GM23248 (cell line): ENCODE measurements around the gene SYDE2. TPM values are rescaled to one million over a fixed set of nuclear protein-coding genes. Genes with fewer than 3 reads are reported as not detected.
A peak's percentile ranks its signal among the peaks of the same experiment; 100 is the strongest.
"Not testable (repeated sequence)": the region's sequence is repeated elsewhere in the genome, so short reads cannot be mapped to it uniquely, and the experiment has no call there.

Source experiments
- DNase-seq: peaks from one replicate; pipeline ENCODE4 v3.0.0-alpha.2; 2015
- H2AFZ ChIP-seq: fragments of 200-600 bp; sonication (generic); 2 replicates; pipeline ENCODE4 v1.6.1; 2016; ENCODE audit warnings: antibody characterized with exemption
- H3F3A ChIP-seq: fragments of 200-600 bp; sonication (generic); 2 replicates; pipeline ENCODE4 v1.6.1; 2016; ENCODE audit warnings: mild to moderate bottlenecking, antibody characterized with exemption, mixed run types; ENCODE audit not compliant: insufficient read depth
- H3K27ac ChIP-seq: fragments of 200-600 bp; sonication (generic); 2 replicates; pipeline ENCODE4 v1.5.1; 2016; ENCODE audit warnings: mild to moderate bottlenecking
- H3K27me3 ChIP-seq: fragments of 200-600 bp; sonication (generic); replicated peaks from 2 replicates; pipeline ENCODE4 v1.6.1; 2016; ENCODE audit warnings: mild to moderate bottlenecking; ENCODE audit not compliant: insufficient read depth
- H3K36me3 ChIP-seq: fragments of 200-600 bp; sonication (generic); 2 replicates; pipeline ENCODE4 v1.6.1; 2016; ENCODE audit warnings: low read depth, mild to moderate bottlenecking
- H3K4me1 ChIP-seq: fragments of 200-600 bp; sonication (generic); 2 replicates; pipeline ENCODE4 v1.6.1; 2016; ENCODE audit warnings: mild to moderate bottlenecking; ENCODE audit not compliant: insufficient read depth
- H3K4me2 ChIP-seq: fragments of 200-600 bp; sonication (generic); one replicate; pipeline ENCODE4 v1.6.1; 2016; ENCODE audit warnings: mild to moderate bottlenecking; ENCODE audit not compliant: unreplicated experiment
- H3K4me3 ChIP-seq: fragments of 200-600 bp; sonication (generic); 2 replicates; pipeline ENCODE4 v1.5.1; 2016; ENCODE audit warnings: mild to moderate bottlenecking
- H3K79me2 ChIP-seq: fragments of 200-600 bp; sonication (generic); 2 replicates; pipeline ENCODE4 v1.6.1; 2016; ENCODE audit warnings: mild to moderate bottlenecking; ENCODE audit not compliant: insufficient read depth
- H3K9ac ChIP-seq: fragments of 200-600 bp; sonication (generic); 2 replicates; pipeline ENCODE4 v1.6.1; 2016; ENCODE audit warnings: mild to moderate bottlenecking
- H3K9me2 ChIP-seq: fragments of 200-600 bp; sonication (generic); 2 replicates; pipeline ENCODE4 v1.6.1; 2016; ENCODE audit warnings: mixed run types, mild to moderate bottlenecking, moderate library complexity; ENCODE audit not compliant: insufficient read depth
- H3K9me3 ChIP-seq: fragments of 200-600 bp; sonication (generic); one replicate; pipeline ENCODE4 v1.6.1; 2017; ENCODE audit warnings: low read depth
- H4K20me1 ChIP-seq: fragments of 200-600 bp; sonication (generic); 2 replicates; pipeline ENCODE4 v1.6.0; 2016; ENCODE audit not compliant: insufficient read depth
- EZH2 ChIP-seq: fragments of 200-600 bp; sonication (generic); IDR thresholded peaks from 2 replicates; pipeline ENCODE4 v1.6.1; 2018; ENCODE audit warnings: antibody characterized with exemption, mild to moderate bottlenecking; ENCODE audit not compliant: insufficient read depth, poor library complexity, severe bottlenecking
- EZH2phosphoT487 ChIP-seq: fragments of 200-600 bp; sonication (generic); IDR thresholded peaks from 2 replicates; pipeline ENCODE4 v1.6.1; 2018; ENCODE audit warnings: antibody characterized with exemption, moderate library complexity, mild to moderate bottlenecking, low read depth; ENCODE audit not compliant: insufficient read depth
- WGBS, 2 experiments: methylation state at CpG; one replicate each; pipeline ENCODE4 v1.1.6; 2015 to 2017; ENCODE audit warnings: low lambda C conversion rate in 2 of 2, low coverage in 1 of 2; ENCODE audit errors: missing lambda C conversion rate in 2 of 2; 5-methylcytosine and 5-hydroxymethylcytosine counted together
- in situ Hi-C: fragments of 300-500 bp; cut with MboI; formaldehyde crosslinking; loops from 2 replicates; pipeline ENCODE4 v1.15.0; 2020
- polyA plus RNA-seq: library from polyadenylated mRNA; unstranded; fragments of >200 nt; fragmentation: Nextera tagmentation; extraction: Ambion mirVana; gene quantifications from 2 replicates; pipeline ENCODE4 v1.2.1, GENCODE V29; 2016
- total RNA-seq: library from RNA; depleted of rRNA; stranded (reverse); fragments of >200 nt; shearing (Covaris generic); gene quantifications from 2 replicates; pipeline ENCODE4 v1.2.3, GENCODE V29; 2014

Gene SYDE2
- total and polyA plus RNA-seq, 2 experiments from 2014 or later = 1.4 to 6.7 TPM

GRCh38 chr1:85149805-85150204 is 51.0 kb downstream of the SYDE2 start:
- H3K9me3 ChIP-seq = no peaks in the 10 kb centered on the region
- no peaks in the 10 kb centered on the region for H3K27me3 ChIP-seq
- H3K4me1 ChIP-seq = peaks cover 47% of the 10 kb centered on the region
- H3K36me3 ChIP-seq = no peaks in the 10 kb centered on the region
- H2AFZ ChIP-seq = no peak overlapping the region
- H3K9ac ChIP-seq = no peak overlapping the region
- peaks cover 26% of the 10 kb centered on the region for H3F3A ChIP-seq
- in situ Hi-C loops = no loop called here
- H4K20me1 ChIP-seq = no peaks in the 10 kb centered on the region
- no peak overlapping the region for H3K4me3 ChIP-seq
- no peak for TF ChIP-seq EZH2
- TF ChIP-seq EZH2phosphoT487 = no peak
- no peaks in the 10 kb centered on the region for H3K9me2 ChIP-seq
- no peak overlapping the region for H3K4me2 ChIP-seq
- no peaks in the 10 kb centered on the region for H3K79me2 ChIP-seq
- 50 to 57% methylated on average over 1 to 2 of the region's 2 CpGs for WGBS, 2 experiments
- no peak overlapping the region for H3K27ac ChIP-seq
- no peak for DNase-seq

GRCh38 chr1:85148524-85149250 is 52.1 kb downstream of the SYDE2 start:
- Histone ChIP-seq H3K9me2 (no peaks in the 10 kb centered on the region), H3K4me1 (peaks cover 47% of the 10 kb centered on the region), H3K4me3 (no peak overlapping the region), H3K9ac (no peak overlapping the region), H3F3A (peaks cover 26% of the 10 kb centered on the region), H3K27me3 (no peaks in the 10 kb centered on the region), H3K27ac (peak overlapping the region; percentile 16; the same call in 1 of the 2 replicates), H3K36me3 (no peaks in the 10 kb centered on the region), H3K4me2 (no peak overlapping the region), H4K20me1 (no peaks in the 10 kb centered on the region), H3K9me3 (no peaks in the 10 kb centered on the region), H2AFZ (no peak overlapping the region), H3K79me2 (no peaks in the 10 kb centered on the region)
- TF ChIP-seq EZH2phosphoT487 (no peak), EZH2 (no peak)
- in situ Hi-C loops = no loop called here
- DNase-seq = peak; percentile 77

GRCh38 chr1:85146972-85147359 is 53.9 kb downstream of the SYDE2 start:
- H3K36me3 ChIP-seq = no peaks in the 10 kb centered on the region
- no peak overlapping the region for H3K9ac ChIP-seq
- TF ChIP-seq EZH2 (no peak), EZH2phosphoT487 (no peak)
- H4K20me1 ChIP-seq = no peaks in the 10 kb centered on the region
- H3K4me3 ChIP-seq = no peak overlapping the region
- H3K9me3 ChIP-seq = no peaks in the 10 kb centered on the region
- peaks cover 26% of the 10 kb centered on the region for H3F3A ChIP-seq
- no peak overlapping the region for H3K27ac ChIP-seq
- no peaks in the 10 kb centered on the region for H3K79me2 ChIP-seq
- in situ Hi-C loops = no loop called here
- no peak overlapping the region for H2AFZ ChIP-seq
- peak; percentile 23 for DNase-seq
- no peaks in the 10 kb centered on the region for H3K27me3 ChIP-seq
- no peaks in the 10 kb centered on the region for H3K9me2 ChIP-seq
- H3K4me2 ChIP-seq = peak overlapping the region; percentile 25
- peaks cover 47% of the 10 kb centered on the region for H3K4me1 ChIP-seq

- H3K9me2 ChIP-seq, H3K27ac ChIP-seq, H3K79me2 ChIP-seq, H3K9ac ChIP-seq, H3K9me3 ChIP-seq, H3K27me3 ChIP-seq, H3K4me2 ChIP-seq, in situ Hi-C loops, H2AFZ ChIP-seq, DNase-seq, H4K20me1 ChIP-seq, H3K4me3 ChIP-seq, H3K36me3 ChIP-seq: not testable (repeated sequence)
- WGBS, 2 experiments = 66 to 67% methylated on average over 6 of the region's 6 CpGs
- Histone ChIP-seq H3F3A (peaks cover 26% of the 10 kb centered on the region), H3K4me1 (peaks cover 47% of the 10 kb centered on the region)
Observed at GRCh38 chr1:85146298-85146971, 54.4 kb downstream of the SYDE2 start.
